Suprapubic skin (tissue), 4 donors: ENCODE results near the gene ARID1B. TPM values are rescaled to one million over a fixed set of nuclear protein-coding genes. Genes with fewer than 3 reads are reported as not detected.

Experiments used
- DNase-seq, 2 donors: peaks; one replicate each; pipeline ENCODE4 v3.0.0-alpha.2; 2019; ENCODE audit warnings: low spot score in 2 of 2
- H3K27ac ChIP-seq: fragments of 200-600 bp; sonication (generic); one replicate; pipeline ENCODE4 v1.5.1; 2019
- H3K27me3 ChIP-seq: fragments of 200-600 bp; sonication (generic); one replicate; pipeline ENCODE4 v1.5.1; 2019
- H3K36me3 ChIP-seq: fragments of 200-600 bp; sonication (generic); one replicate; pipeline ENCODE4 v1.5.1; 2019
- H3K4me1 ChIP-seq: fragments of 200-600 bp; sonication (generic); one replicate; pipeline ENCODE4 v1.5.1; 2019
- H3K4me3 ChIP-seq: fragments of 200-600 bp; sonication (generic); one replicate; pipeline ENCODE4 v1.5.1; 2019; ENCODE audit warnings: mild to moderate bottlenecking
- H3K9me3 ChIP-seq: fragments of 200-600 bp; sonication (generic); one replicate; pipeline ENCODE4 v1.5.1; 2019
- EP300 ChIP-seq: sonication (generic); formaldehyde crosslinking; IDR thresholded peaks from one replicate; pipeline ENCODE4 v1.6.1; 2017; ENCODE audit warnings: antibody characterized with exemption
- POLR2A ChIP-seq, 2 donors: fragments of 450-650 bp; IDR thresholded peaks; one replicate each; pipeline ENCODE4 v1.6.1; 2017; ENCODE audit warnings: antibody characterized with exemption in 2 of 2, mild to moderate bottlenecking in 2 of 2, moderate library complexity in 2 of 2
- POLR2AphosphoS5 ChIP-seq, 3 donors: sonication (generic); formaldehyde crosslinking; IDR thresholded peaks; one replicate each; pipeline ENCODE4 v1.6.1; 2017; ENCODE audit warnings: antibody characterized with exemption in 3 of 3
- WGBS: methylation state at CpG from one replicate; pipeline ENCODE4 v1.1.5; 2018; 5-methylcytosine and 5-hydroxymethylcytosine counted together
- total RNA-seq, 4 donors: library from RNA; depleted of rRNA; stranded (reverse); fragments of >200 nt; gene quantifications; one replicate each; pipeline ENCODE4 v1.1.0, GENCODE V29; 2016
- TF ChIP-seq, protein P1 (sequence below), 2 donors: fragments of 200-600 bp in 1 of 2; fragments of 450-650 bp in 1 of 2; sonication (generic) in 1 of 2; IDR thresholded peaks; one replicate each; pipeline ENCODE4 v1.5.1; 2016 to 2019; ENCODE audit warnings: antibody characterized with exemption in 2 of 2, mild to moderate bottlenecking in 1 of 2, moderate library complexity in 1 of 2

ARID1B gene
- total RNA-seq, 4 donors from 2014 or later = 102 to 233 (median 129) TPM

DNA sequence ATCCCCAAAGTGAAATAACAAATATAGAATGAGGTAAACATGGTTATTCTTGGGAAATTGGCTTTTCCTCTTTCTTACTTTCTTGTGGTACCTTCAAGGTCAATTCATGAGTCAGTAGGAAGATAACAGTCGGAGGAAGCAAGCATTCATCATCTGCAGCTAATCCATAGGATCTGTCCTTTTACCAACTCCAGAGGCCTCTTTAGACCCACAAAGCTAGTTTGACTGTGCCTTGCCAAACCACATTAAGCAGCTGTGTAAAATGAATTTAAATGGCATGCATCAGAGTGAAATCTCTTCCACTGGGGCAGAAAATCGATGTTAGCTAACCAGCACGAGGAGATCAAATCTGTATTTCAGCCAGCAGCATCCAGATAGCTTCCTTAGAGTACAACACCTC, 374.8 kb downstream of the ARID1B start:
- DNase-seq = no peak
- Histone ChIP-seq H3K27me3 (no peaks in the 10 kb centered on the region), H3K27ac (no peak overlapping the region), H3K9me3 (no peaks in the 10 kb centered on the region), H3K4me3 (no peak overlapping the region), H3K36me3 (peaks cover 39% of the 10 kb centered on the region), H3K4me1 (peaks cover 17% of the 10 kb centered on the region)
- WGBS = 69% methylated on average over 3 of the region's 3 CpGs
- no peak for TF ChIP-seq POLR2AphosphoS5 (IDR thresholded peaks at IDR 0.05)
- no peak for TF ChIP-seq POLR2A (IDR thresholded peaks at IDR 0.05)
- TF ChIP-seq EP300 = no peak
- TF ChIP-seq, protein P1, sequence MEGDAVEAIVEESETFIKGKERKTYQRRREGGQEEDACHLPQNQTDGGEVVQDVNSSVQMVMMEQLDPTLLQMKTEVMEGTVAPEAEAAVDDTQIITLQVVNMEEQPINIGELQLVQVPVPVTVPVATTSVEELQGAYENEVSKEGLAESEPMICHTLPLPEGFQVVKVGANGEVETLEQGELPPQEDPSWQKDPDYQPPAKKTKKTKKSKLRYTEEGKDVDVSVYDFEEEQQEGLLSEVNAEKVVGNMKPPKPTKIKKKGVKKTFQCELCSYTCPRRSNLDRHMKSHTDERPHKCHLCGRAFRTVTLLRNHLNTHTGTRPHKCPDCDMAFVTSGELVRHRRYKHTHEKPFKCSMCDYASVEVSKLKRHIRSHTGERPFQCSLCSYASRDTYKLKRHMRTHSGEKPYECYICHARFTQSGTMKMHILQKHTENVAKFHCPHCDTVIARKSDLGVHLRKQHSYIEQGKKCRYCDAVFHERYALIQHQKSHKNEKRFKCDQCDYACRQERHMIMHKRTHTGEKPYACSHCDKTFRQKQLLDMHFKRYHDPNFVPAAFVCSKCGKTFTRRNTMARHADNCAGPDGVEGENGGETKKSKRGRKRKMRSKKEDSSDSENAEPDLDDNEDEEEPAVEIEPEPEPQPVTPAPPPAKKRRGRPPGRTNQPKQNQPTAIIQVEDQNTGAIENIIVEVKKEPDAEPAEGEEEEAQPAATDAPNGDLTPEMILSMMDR (IDR thresholded peaks at IDR 0.05) = no peak

DNA sequence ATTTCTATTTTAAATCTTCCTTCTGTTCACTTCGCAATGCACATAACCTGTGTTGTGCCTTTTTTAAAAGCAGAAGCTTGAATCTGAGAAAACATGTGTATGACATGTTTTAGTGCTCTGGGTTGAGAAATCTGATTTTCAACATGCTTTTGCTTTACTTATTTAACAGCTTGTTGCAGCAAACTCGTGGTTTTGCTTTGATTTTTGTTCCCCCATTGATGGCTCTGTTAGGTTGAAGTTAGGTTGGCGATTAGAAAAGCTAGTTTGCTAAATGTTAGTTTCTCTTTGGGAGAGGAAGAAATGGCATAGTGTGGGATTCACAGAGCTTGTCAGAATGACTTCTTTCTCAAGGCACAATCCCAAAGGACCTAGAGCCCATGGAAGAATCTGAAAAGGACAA, 375.4 kb downstream of the ARID1B start:
- TF ChIP-seq POLR2AphosphoS5 (IDR thresholded peaks at IDR 0.05) (no peak), EP300 (no peak), POLR2A (IDR thresholded peaks at IDR 0.05) (no peak)
- TF ChIP-seq, protein P1 (IDR thresholded peaks at IDR 0.05) = no peak
- H3K27me3 ChIP-seq = no peaks in the 10 kb centered on the region
- WGBS = 70% methylated on average over 3 of the region's 3 CpGs
- no peak overlapping the region for H3K4me3 ChIP-seq
- peaks cover 44% of the 10 kb centered on the region for H3K36me3 ChIP-seq
- H3K27ac ChIP-seq = no peak overlapping the region
- H3K9me3 ChIP-seq = no peaks in the 10 kb centered on the region
- H3K4me1 ChIP-seq = peaks cover 17% of the 10 kb centered on the region
- no peak for DNase-seq

DNA sequence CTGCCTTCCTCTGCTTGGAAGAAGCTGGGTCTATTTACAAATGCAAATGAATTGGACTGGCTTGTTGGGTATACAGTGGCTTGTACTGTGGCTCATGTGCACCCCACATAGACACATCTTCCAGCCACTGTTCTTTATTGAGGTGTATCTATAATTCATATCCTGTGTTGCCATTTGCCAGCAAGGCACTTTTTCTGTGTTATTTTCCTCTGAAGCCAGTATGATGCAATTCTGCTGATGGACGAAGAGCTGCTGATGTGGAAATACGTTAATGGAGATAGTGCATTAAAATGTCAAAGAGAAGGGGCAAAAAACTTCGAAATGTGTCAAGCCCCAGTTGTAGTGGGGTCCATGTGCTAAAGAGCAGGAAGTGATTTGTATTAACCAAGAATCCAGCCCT, 378.6 kb downstream of the ARID1B start:
- no peak overlapping the region for H3K27ac ChIP-seq
- 88% methylated on average over 3 of the region's 3 CpGs for WGBS
- DNase-seq = no peak
- no peaks in the 10 kb centered on the region for H3K27me3 ChIP-seq
- H3K36me3 ChIP-seq = peaks cover 46% of the 10 kb centered on the region
- H3K4me3 ChIP-seq = no peak overlapping the region
- TF ChIP-seq EP300 = no peak
- TF ChIP-seq POLR2AphosphoS5 (IDR thresholded peaks at IDR 0.05) = no peak
- TF ChIP-seq, protein P1 (IDR thresholded peaks at IDR 0.05) = no peak
- TF ChIP-seq POLR2A (IDR thresholded peaks at IDR 0.05) = no peak
- H3K4me1 ChIP-seq = no peaks in the 10 kb centered on the region
- no peaks in the 10 kb centered on the region for H3K9me3 ChIP-seq

DNA sequence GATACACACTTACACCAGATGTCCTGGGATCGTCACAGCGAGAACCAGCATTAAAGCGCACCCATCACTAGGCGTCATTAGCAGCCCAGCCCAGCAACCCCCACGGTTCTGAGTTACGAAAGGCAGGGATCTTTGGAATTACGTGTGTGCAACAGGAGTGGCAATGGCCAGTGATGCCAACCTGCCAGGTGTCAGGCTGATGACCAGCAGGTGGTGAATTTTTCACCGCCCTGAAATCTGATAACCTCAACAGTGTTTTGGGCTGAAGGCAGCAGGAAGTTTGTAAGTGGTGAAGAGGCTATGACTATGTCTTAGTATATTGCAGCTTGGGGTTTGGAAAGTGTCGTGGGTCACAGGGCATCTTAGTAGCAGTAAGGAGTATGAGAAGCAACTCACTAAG, 380.1 kb downstream of the ARID1B start:
- DNase-seq = no peak
- Histone ChIP-seq H3K9me3 (no peaks in the 10 kb centered on the region), H3K4me3 (no peak overlapping the region), H3K27me3 (no peaks in the 10 kb centered on the region), H3K36me3 (peaks cover 39% of the 10 kb centered on the region), H3K27ac (no peak overlapping the region), H3K4me1 (no peaks in the 10 kb centered on the region)
- TF ChIP-seq POLR2A (IDR thresholded peaks at IDR 0.05) (no peak), EP300 (no peak), POLR2AphosphoS5 (IDR thresholded peaks at IDR 0.05) (no peak)
- TF ChIP-seq, protein P1 (IDR thresholded peaks at IDR 0.05) = no peak
- WGBS = 96% methylated on average over 9 of the region's 9 CpGs

DNA sequence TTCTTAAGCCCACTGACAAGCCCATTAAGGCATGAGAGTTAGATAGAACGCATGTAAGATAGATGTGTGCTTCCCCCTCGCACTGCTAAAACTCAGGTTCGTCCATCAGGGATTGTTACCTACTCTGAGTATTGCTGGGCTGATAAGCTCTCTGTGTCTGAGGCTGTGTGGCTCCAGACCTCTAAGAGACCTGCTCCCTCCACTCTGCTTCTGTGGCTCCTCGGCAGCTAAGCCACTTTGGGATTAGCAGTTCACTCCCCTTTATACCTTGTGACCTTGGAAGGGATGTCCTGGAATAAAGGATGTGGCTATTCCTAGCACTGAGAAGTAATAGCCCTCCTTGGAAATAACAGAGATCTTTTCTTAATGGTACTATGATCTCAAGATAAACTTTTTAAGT, 381.3 kb downstream of the ARID1B start:
- H3K4me1 ChIP-seq = no peaks in the 10 kb centered on the region
- H3K4me3 ChIP-seq = no peak overlapping the region
- 90% methylated on average over 4 of the region's 4 CpGs for WGBS
- no peaks in the 10 kb centered on the region for H3K9me3 ChIP-seq
- H3K27ac ChIP-seq = no peak overlapping the region
- DNase-seq = no peak
- peaks cover 38% of the 10 kb centered on the region for H3K36me3 ChIP-seq
- no peaks in the 10 kb centered on the region for H3K27me3 ChIP-seq
- TF ChIP-seq POLR2AphosphoS5 (IDR thresholded peaks at IDR 0.05) = no peak
- TF ChIP-seq POLR2A (IDR thresholded peaks at IDR 0.05) = no peak
- TF ChIP-seq, protein P1 (IDR thresholded peaks at IDR 0.05) = no peak
- no peak for TF ChIP-seq EP300
